ENCODE results near the gene SCN5A. TPM values are rescaled to one million over a fixed set of nuclear protein-coding genes. Genes with fewer than 3 reads are reported as not detected.

Gene SCN5A
- total RNA-seq, 1 experiment from 2014 or later, result 13.6 TPM

DNA sequence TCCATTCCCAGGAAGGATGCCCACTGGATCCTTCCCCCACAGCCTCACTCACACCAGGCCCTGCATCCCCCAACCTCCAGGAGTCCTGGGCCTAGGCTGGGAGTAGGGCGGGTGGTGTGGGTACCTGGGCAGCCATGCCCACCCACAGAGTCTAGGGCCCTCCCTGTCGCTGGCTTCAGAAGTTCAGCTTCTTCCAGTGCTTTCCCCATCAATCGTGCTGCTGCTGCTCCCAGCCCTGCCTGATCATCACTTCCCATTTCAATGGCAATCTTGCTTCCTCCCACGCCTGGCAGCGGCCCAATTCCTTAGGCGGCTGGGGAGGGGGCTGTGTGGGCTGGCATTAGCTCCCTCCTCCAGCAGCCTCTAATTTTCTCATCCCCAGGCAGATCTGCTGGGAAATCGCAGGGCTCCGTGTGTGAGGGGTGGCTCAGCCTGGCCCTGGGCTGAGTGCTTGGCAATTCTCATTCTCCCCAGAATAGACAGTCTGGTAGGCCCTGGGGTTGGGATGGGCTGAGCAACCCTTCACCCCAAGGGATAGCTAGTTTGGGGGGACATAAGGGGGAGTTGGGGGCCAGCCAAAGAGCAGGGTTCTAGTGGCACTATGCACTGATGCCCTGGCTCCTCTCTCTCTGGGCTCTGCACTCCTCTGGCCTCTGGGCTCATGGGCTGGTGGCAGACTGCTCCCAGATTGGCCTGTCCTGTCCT is 66.4 kb downstream of the SCN5A start:
- Mint-ChIP-seq H3K4me1 (no peaks in the 10 kb centered on the region), H3K27ac (no peak overlapping the region), H3K27me3 (ENCODE audit: low read depth) (no peaks in the 10 kb centered on the region), H3K36me3 (no peaks in the 10 kb centered on the region), H3K4me3 (no peak overlapping the region), H3K9me3 (no peaks in the 10 kb centered on the region)
- ATAC-seq (no peak), DNase-seq (ENCODE audit: low spot score) (no peak)
- ChIA-PET CTCF (interaction anchor here (1.0 kb wide), 1 partner anchor 72 kb away, joined by 3 read pairs; no protein-coding TSS in a partner anchor), POLR2A (no interaction called here)
- TF ChIP-seq PRRX2 (CRISPR knock-in tag; IDR thresholded peaks at IDR 0.05) (no peak), ZNF263 (CRISPR knock-in tag; IDR thresholded peaks at IDR 0.05; ENCODE audit: low read depth) (no peak), ZNF671 (CRISPR knock-in tag; IDR thresholded peaks at IDR 0.05) (no peak), NFATC4 (CRISPR knock-in tag; IDR thresholded peaks at IDR 0.05) (no peak), TEAD4 (CRISPR knock-in tag; IDR thresholded peaks at IDR 0.05) (no peak), JAZF1 (CRISPR knock-in tag; IDR thresholded peaks at IDR 0.05) (no peak), MXD4 (CRISPR knock-in tag; IDR thresholded peaks at IDR 0.05; ENCODE audit: borderline replicate concordance) (no peak), FOXP1 (CRISPR knock-in tag; IDR thresholded peaks at IDR 0.05; ENCODE audit: borderline replicate concordance) (no peak), SMAD4 (CRISPR knock-in tag; IDR thresholded peaks at IDR 0.05) (no peak), CREM (CRISPR knock-in tag; IDR thresholded peaks at IDR 0.05) (no peak), NFE2L1 (CRISPR knock-in tag; IDR thresholded peaks at IDR 0.05) (no peak), RORB (CRISPR knock-in tag; IDR thresholded peaks at IDR 0.05) (no peak)
- TF ChIP-seq, protein P1, sequence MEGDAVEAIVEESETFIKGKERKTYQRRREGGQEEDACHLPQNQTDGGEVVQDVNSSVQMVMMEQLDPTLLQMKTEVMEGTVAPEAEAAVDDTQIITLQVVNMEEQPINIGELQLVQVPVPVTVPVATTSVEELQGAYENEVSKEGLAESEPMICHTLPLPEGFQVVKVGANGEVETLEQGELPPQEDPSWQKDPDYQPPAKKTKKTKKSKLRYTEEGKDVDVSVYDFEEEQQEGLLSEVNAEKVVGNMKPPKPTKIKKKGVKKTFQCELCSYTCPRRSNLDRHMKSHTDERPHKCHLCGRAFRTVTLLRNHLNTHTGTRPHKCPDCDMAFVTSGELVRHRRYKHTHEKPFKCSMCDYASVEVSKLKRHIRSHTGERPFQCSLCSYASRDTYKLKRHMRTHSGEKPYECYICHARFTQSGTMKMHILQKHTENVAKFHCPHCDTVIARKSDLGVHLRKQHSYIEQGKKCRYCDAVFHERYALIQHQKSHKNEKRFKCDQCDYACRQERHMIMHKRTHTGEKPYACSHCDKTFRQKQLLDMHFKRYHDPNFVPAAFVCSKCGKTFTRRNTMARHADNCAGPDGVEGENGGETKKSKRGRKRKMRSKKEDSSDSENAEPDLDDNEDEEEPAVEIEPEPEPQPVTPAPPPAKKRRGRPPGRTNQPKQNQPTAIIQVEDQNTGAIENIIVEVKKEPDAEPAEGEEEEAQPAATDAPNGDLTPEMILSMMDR (IDR thresholded peaks at IDR 0.05), result no peak
- TF ChIP-seq, protein P2, sequence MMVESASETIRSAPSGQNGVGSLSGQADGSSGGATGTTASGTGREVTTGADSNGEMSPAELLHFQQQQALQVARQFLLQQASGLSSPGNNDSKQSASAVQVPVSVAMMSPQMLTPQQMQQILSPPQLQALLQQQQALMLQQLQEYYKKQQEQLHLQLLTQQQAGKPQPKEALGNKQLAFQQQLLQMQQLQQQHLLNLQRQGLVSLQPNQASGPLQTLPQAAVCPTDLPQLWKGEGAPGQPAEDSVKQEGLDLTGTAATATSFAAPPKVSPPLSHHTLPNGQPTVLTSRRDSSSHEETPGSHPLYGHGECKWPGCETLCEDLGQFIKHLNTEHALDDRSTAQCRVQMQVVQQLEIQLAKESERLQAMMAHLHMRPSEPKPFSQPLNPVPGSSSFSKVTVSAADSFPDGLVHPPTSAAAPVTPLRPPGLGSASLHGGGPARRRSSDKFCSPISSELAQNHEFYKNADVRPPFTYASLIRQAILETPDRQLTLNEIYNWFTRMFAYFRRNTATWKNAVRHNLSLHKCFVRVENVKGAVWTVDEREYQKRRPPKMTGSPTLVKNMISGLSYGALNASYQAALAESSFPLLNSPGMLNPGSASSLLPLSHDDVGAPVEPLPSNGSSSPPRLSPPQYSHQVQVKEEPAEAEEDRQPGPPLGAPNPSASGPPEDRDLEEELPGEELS (CRISPR knock-in tag; IDR thresholded peaks at IDR 0.05), result no peak
- TF ChIP-seq, protein P3, sequence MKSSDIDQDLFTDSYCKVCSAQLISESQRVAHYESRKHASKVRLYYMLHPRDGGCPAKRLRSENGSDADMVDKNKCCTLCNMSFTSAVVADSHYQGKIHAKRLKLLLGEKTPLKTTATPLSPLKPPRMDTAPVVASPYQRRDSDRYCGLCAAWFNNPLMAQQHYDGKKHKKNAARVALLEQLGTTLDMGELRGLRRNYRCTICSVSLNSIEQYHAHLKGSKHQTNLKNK (CRISPR knock-in tag; IDR thresholded peaks at IDR 0.05), result no peak

DNA sequence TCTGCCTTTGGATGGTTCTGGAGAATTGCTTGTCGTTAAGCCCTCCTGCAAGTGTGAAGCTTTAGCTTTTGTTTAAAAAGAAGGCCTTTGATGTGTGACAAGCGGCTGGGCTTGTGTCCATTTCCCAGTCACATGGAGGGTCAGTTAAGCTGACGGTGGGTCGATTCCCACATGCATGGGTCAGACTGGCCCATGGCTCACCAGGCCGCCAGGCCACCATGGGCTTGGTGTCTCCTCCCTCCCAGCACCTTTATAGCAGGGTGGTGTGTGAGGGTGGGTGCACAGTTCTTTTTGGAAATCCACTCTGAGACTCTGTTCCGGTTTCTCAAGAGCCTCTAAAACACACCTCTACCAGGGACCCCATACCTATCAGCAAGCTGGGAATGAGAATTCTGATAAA is 67.2 kb downstream of the SCN5A start:
- DNase-seq (ENCODE audit: low spot score) (no peak), ATAC-seq (no peak)
- CTCF ChIA-PET, result interaction anchor here (1.3 kb wide), 1 partner anchor 73 kb away, joined by 4 read pairs; no protein-coding TSS in a partner anchor
- TF ChIP-seq OVOL2 (CRISPR knock-in tag; IDR thresholded peaks at IDR 0.05; ENCODE audit: borderline replicate concordance), result no peak
- TF ChIP-seq EMX1 (CRISPR knock-in tag; IDR thresholded peaks at IDR 0.05), result no peak
- no peak for TF ChIP-seq NFATC4 (CRISPR knock-in tag; IDR thresholded peaks at IDR 0.05)
- TF ChIP-seq, protein P4, sequence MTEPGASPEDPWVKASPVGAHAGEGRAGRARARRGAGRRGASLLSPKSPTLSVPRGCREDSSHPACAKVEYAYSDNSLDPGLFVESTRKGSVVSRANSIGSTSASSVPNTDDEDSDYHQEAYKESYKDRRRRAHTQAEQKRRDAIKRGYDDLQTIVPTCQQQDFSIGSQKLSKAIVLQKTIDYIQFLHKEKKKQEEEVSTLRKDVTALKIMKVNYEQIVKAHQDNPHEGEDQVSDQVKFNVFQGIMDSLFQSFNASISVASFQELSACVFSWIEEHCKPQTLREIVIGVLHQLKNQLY (CRISPR knock-in tag; IDR thresholded peaks at IDR 0.05), result no peak
- no peak for TF ChIP-seq ZNF138 (CRISPR knock-in tag; conservative IDR thresholded peaks at IDR 0.05)
- TF ChIP-seq TEAD1 (CRISPR knock-in tag; IDR thresholded peaks at IDR 0.05), result no peak
- TF ChIP-seq RORB (CRISPR knock-in tag; IDR thresholded peaks at IDR 0.05), result no peak
- TF ChIP-seq, protein P5, sequence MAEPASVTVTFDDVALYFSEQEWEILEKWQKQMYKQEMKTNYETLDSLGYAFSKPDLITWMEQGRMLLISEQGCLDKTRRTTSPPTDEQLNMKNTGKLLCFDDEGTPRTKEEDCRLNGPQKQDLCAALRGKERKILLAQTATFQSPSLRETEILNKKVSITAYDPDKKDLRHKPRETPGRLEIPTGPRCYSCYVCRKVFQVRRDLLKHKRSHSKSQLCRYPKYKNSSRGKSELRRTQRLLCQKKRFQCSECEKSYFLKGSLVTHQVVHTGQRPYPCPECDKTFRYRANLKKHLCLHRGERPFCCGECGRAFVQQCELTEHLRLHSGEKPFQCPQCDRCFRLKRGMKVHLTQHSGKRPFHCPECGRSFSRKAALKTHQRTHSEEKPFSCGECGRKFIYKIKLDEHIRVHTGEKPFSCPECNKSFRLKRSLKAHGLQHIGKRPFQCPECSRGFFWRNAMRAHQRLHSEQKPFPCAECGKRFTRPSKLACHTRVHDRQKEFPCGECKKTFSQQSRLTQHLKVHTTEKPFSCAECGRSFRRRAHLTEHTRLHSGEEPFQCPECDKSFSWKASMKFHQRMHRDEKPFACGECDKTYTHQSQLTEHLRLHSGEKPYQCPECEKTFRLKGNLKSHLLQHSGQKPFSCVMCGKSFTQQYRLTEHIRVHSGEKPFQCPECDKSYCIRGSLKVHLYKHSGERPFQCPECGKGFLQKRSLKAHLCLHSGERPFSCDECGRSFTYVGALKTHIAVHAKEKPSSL (CRISPR knock-in tag; conservative IDR thresholded peaks at IDR 0.05), result no peak
- TF ChIP-seq IRF2 (CRISPR knock-in tag; IDR thresholded peaks at IDR 0.05; ENCODE audit: borderline replicate concordance, low read depth), result no peak
- TF ChIP-seq TEAD4 (CRISPR knock-in tag; IDR thresholded peaks at IDR 0.05), result no peak
- no peak for TF ChIP-seq SMAD3 (CRISPR knock-in tag; IDR thresholded peaks at IDR 0.05; ENCODE audit: borderline replicate concordance)
- no peak for TF ChIP-seq ZBTB21 (CRISPR knock-in tag; IDR thresholded peaks at IDR 0.05; ENCODE audit: borderline replicate concordance)
- TF ChIP-seq, protein P6, sequence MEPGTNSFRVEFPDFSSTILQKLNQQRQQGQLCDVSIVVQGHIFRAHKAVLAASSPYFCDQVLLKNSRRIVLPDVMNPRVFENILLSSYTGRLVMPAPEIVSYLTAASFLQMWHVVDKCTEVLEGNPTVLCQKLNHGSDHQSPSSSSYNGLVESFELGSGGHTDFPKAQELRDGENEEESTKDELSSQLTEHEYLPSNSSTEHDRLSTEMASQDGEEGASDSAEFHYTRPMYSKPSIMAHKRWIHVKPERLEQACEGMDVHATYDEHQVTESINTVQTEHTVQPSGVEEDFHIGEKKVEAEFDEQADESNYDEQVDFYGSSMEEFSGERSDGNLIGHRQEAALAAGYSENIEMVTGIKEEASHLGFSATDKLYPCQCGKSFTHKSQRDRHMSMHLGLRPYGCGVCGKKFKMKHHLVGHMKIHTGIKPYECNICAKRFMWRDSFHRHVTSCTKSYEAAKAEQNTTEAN (CRISPR knock-in tag; IDR thresholded peaks at IDR 0.05), result no peak
- no peak for TF ChIP-seq TCF7 (CRISPR knock-in tag; IDR thresholded peaks at IDR 0.05; ENCODE audit: low read depth)
- no peaks in the 10 kb centered on the region for H3K27me3 Mint-ChIP-seq (ENCODE audit: low read depth)
- H3K9me3 Mint-ChIP-seq, result no peaks in the 10 kb centered on the region
- no peak overlapping the region for H3K4me3 Mint-ChIP-seq
- POLR2A ChIA-PET, result no interaction called here
- 0 out of 2 replicates have a peak, but pooled peaks cover 5% of the 10 kb centered on the region for H3K4me1 Mint-ChIP-seq
- no peaks in the 10 kb centered on the region for H3K36me3 Mint-ChIP-seq
- H3K27ac Mint-ChIP-seq, result no peak overlapping the region

Measured in WTC11 (cell line).